SU-DHL-6 (cell line): ENCODE measurements around the gene PRKAR1B.

Source experiments
- H2AFZ ChIP-seq: fragments of 200-600 bp; sonication (generic); 2 replicates; pipeline ENCODE4 v1.6.1; 2014; ENCODE audit warnings: low read depth, mild to moderate bottlenecking, moderate library complexity, mixed read lengths, antibody characterized with exemption, low read length; ENCODE audit not compliant: severe bottlenecking
- H3F3A ChIP-seq: fragments of 200-600 bp; shearing (Covaris generic); 2 replicates; pipeline ENCODE4 v1.6.0; 2016; ENCODE audit warnings: antibody characterized with exemption, mild to moderate bottlenecking; ENCODE audit not compliant: insufficient read depth
- H3K27ac ChIP-seq: fragments of 200-600 bp; sonication (generic); 2 replicates; pipeline ENCODE4 v1.5.1; 2016; ENCODE audit warnings: low read depth, mild to moderate bottlenecking, low read length, moderate library complexity, mixed read lengths
- H3K27me3 ChIP-seq: fragments of 200-600 bp; sonication (generic), shearing (Covaris generic); 2 replicates; pipeline ENCODE4 v1.6.0; 2014; ENCODE audit warnings: mild to moderate bottlenecking, low read length
- H3K36me3 ChIP-seq: fragments of 200-600 bp; sonication (generic); 2 replicates; pipeline ENCODE4 v1.6.1; 2014; ENCODE audit warnings: mild to moderate bottlenecking, low read length, mixed read lengths
- H3K4me2 ChIP-seq: fragments of 300-600, 200-600 bp; shearing (Covaris generic), sonication (generic); 2 replicates; pipeline ENCODE4 v1.6.0; 2014; ENCODE audit warnings: low read length, low read depth, mild to moderate bottlenecking; ENCODE audit not compliant: poor library complexity, severe bottlenecking
- H3K4me3 ChIP-seq: fragments of 200-600 bp; sonication (generic); 2 replicates; pipeline ENCODE4 v1.5.1; 2014; ENCODE audit warnings: antibody characterized with exemption, low read length, mild to moderate bottlenecking, mixed read lengths; ENCODE audit not compliant: insufficient read depth, poor library complexity, severe bottlenecking
- H3K79me2 ChIP-seq: fragments of 200-600 bp; sonication (generic); 2 replicates; pipeline ENCODE4 v1.6.1; 2014; ENCODE audit warnings: mild to moderate bottlenecking, low read length, moderate library complexity; ENCODE audit not compliant: insufficient read depth
- H3K9ac ChIP-seq: fragments of 200-600 bp; sonication (generic); 2 replicates; pipeline ENCODE4 v1.7.0; 2014; ENCODE audit warnings: mild to moderate bottlenecking, low read length
- H3K9me2 ChIP-seq: fragments of 200-600 bp; sonication (generic); replicated peaks from 2 replicates; pipeline ENCODE4 v1.6.1; 2014; ENCODE audit warnings: low read length; ENCODE audit not compliant: insufficient read depth
- H3K9me3 ChIP-seq: fragments of 200-600 bp; sonication (generic); 2 replicates; pipeline ENCODE4 v1.6.1; 2014; ENCODE audit warnings: low read length, mixed read lengths; ENCODE audit not compliant: insufficient read depth
- H4K20me1 ChIP-seq: fragments of 200-600 bp; sonication (generic); 2 replicates; pipeline ENCODE4 v1.6.1; 2014; ENCODE audit warnings: low read depth, mild to moderate bottlenecking, antibody characterized with exemption, low read length, moderate library complexity, mixed read lengths
- CTCF ChIP-seq: fragments of 200-600 bp; sonication (generic); IDR thresholded peaks from one replicate; pipeline ENCODE4 v1.5.1; 2017; ENCODE audit warnings: antibody characterized with exemption, mild to moderate bottlenecking, low read length, moderate library complexity; ENCODE audit not compliant: insufficient read depth, poor library complexity, severe bottlenecking
- EZH2phosphoT487 ChIP-seq: fragments of 200-600 bp; sonication (generic), shearing (Covaris generic); conservative IDR thresholded peaks from 2 replicates; pipeline ENCODE4 v1.6.1; 2018; ENCODE audit warnings: mild to moderate bottlenecking, antibody characterized with exemption, low read length, moderate library complexity, mixed read lengths

PRKAR1B gene

DNA sequence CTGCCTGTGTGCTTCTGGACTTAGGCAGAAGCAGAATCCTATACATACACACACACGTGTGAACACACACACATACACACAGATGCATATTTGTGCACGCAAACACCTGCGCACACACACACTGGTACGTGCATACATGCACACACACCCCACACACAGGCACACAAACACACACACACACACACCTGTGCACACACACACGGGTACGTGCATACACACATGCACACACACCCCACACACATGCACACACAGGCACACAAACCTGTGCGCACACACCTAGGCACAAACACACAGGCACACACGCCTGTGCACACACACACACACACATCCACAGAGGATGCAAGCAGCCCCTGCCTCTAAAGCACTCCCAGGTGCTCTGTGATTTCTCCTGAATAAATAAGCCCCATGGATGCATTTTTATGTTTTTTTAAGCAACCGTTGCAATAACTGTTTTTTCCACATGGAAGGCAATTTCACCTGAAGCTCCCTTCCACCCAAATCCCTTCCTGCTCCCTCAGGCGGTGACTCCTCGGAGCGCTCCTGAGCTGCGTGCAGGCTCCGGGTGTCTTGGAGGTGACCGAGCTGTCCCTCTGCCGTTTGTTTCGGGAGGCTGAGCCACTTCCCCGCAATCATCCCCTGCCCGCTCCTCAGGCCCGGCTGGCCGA, 166.0 kb downstream of the PRKAR1B start:
- H4K20me1 ChIP-seq, result no peaks in the 10 kb centered on the region
- H3K27ac ChIP-seq, result no peak overlapping the region
- H3K36me3 ChIP-seq, result no peaks in the 10 kb centered on the region
- no peaks in the 10 kb centered on the region for H3K9me3 ChIP-seq
- H3K9ac ChIP-seq, result no peak overlapping the region
- H3K4me3 ChIP-seq, result no peak overlapping the region
- H3K9me2 ChIP-seq, result no peaks in the 10 kb centered on the region
- TF ChIP-seq CTCF (no peak), EZH2phosphoT487 (no peak)
- no peaks in the 10 kb centered on the region for H3K27me3 ChIP-seq
- H2AFZ ChIP-seq, result no peak overlapping the region
- no peak overlapping the region for H3K4me2 ChIP-seq
- H3F3A ChIP-seq, result no peaks in the 10 kb centered on the region
- H3K79me2 ChIP-seq, result no peaks in the 10 kb centered on the region

GRCh38 chr7:559396-559705, 167.7 kb downstream of the PRKAR1B start:
- no peak overlapping the region for H3K27ac ChIP-seq
- H3K9me2 ChIP-seq, result no peaks in the 10 kb centered on the region
- H3K9ac ChIP-seq, result no peak overlapping the region
- no peaks in the 10 kb centered on the region for H3K36me3 ChIP-seq
- H4K20me1 ChIP-seq, result no peaks in the 10 kb centered on the region
- H2AFZ ChIP-seq, result no peak overlapping the region
- H3K4me2 ChIP-seq, result no peak overlapping the region
- H3K4me3 ChIP-seq, result no peak overlapping the region
- TF ChIP-seq EZH2phosphoT487, result no peak
- no peak for TF ChIP-seq CTCF
- no peaks in the 10 kb centered on the region for H3K79me2 ChIP-seq
- no peaks in the 10 kb centered on the region for H3K27me3 ChIP-seq
- no peaks in the 10 kb centered on the region for H3K9me3 ChIP-seq
- H3F3A ChIP-seq, result no peaks in the 10 kb centered on the region

DNA sequence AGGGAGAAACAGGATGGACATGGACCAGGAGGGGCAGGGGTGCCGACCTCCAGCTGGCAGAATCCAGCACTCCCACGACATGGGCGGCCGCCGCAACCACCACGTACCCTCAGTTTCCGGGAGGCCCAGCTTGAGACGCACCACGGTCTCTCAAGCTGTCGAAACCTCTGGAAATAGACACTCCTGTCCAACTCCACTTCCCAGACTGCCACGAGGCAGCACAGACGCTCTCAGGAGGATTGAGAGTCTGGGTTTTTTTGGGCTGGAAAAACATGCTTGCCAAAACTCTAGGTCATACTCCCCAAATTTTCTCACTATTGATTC, 169.6 kb downstream of the PRKAR1B start:
- H3K27me3 ChIP-seq, result no peaks in the 10 kb centered on the region
- no peaks in the 10 kb centered on the region for H4K20me1 ChIP-seq
- TF ChIP-seq EZH2phosphoT487 (no peak), CTCF (no peak)
- H3K79me2 ChIP-seq, result no peaks in the 10 kb centered on the region
- H2AFZ ChIP-seq, result no peak overlapping the region
- H3K9ac ChIP-seq, result no peak overlapping the region
- H3F3A ChIP-seq, result no peaks in the 10 kb centered on the region
- H3K9me3 ChIP-seq, result no peaks in the 10 kb centered on the region
- H3K4me3 ChIP-seq, result no peak overlapping the region
- no peak overlapping the region for H3K27ac ChIP-seq
- no peaks in the 10 kb centered on the region for H3K36me3 ChIP-seq
- no peak overlapping the region for H3K4me2 ChIP-seq
- H3K9me2 ChIP-seq, result no peaks in the 10 kb centered on the region
